ENCODE data around the gene IL16. TPM values are rescaled to one million over a fixed set of nuclear protein-coding genes. Genes with fewer than 3 reads are reported as not detected.

The IL16 gene
- 1.3 and 2.1 TPM in 2 replicates for total RNA-seq

DNA sequence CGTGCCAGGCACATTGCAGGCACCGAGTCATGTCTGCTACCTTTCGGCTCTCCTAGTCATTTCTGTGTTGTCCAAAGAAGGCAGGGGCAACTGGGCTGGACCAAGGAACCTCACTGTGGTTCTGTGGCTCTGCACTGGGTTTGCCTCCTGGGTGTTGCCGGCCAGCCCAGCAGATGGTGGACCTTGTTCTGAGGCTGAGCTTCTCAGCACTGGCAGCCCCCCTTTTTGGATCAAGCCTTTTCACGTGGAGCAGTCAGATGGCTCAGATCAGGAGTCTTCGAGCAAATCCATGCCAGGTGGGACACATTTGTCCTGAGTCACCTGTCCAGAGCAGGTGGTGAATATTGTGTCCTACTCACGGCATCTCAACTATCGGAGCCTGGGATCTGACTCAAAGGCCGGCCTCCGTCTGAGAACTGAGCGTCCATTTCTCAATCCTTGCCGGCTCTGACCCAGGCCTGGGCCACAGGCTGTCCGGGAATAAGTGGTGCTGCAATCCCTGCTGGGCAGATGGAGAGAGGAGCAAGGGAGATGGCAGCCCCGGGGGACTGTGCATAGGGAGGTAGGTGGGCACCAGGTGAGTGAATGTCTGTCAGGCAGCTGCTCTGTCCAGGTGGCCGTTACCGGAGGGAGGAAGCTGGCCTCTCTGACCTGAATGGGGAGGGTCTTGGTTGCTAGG, at the start of gene IL16:
IL16 (plus strand) TSS at position 304 of the 679 bp plus-strand sequence. CDS start 28,521 bp downstream, outside the sequence.

DNA sequence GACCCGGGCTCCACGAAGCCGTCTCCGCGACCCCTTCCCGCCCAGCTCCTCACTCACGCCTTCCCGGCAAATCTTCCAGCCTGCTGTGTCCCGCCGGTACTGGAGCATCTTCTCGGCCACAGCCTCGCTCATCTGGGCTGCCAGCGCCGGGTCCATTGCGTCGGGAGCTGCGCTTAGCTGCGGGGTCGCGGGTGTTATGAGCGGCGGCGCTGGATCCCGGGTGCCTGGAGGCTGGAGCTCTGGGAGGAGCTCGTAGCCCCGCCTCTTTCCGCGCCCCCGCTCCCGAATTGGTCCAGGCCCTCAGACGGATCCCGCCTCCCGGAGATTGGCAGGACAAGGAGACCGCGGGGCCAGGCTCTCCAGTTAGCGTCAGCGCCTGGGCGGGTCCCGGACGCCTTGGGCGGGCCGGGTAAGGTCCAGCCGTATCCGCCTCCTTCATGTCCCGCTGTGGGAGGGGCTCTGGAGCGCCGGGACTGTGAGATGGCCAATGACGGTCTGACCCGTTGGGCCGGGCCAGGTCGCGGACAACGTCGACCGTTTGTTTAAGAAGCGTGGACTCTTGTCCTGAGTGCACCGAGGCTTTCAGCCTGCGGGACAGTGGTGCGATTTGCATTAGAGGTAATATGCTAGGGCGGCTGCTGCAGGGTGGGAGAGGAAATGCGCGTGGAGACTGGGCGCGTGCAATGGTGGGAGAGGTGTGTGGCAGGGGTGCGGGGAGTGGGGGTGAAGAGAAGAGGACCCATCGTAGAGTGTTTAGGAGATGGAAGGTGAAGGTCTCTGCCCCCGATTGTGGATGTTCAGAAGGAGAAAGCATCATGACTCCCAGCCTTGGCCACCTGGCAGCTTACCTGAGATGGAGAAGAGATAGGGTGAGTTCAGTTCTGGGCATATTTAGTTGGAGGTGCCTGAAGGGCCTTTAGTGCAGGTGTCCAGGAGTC, 127.5 kb downstream of the IL16 start, which contains the start of gene STARD5:
STARD5 (minus strand) TSS at position 198 of the 938 bp plus-strand sequence; CDS start at position 156, 42 bp downstream.

Other genes starting within 250 kb of the IL16 start
- 21.7 and 23.4 TPM in 2 replicates for gene MESD, start 207.1 kb upstream of the IL16 start, total RNA-seq
- 56.4 and 59.7 TPM in 2 replicates for gene TLNRD1, start 196.0 kb upstream of the IL16 start, total RNA-seq
- gene CFAP161, start 62.6 kb upstream of the IL16 start, total RNA-seq = 1.8 and 2.0 TPM in 2 replicates
- gene STARD5, start 127.3 kb downstream of the IL16 start, total RNA-seq = 2.5 and 2.9 TPM in 2 replicates
- gene TMC3, start 177.3 kb downstream of the IL16 start, total RNA-seq = not detected in 2 replicates

Data from mammary microvascular endothelial cell (primary cell).